DND-41 (cell line): ENCODE measurements around the gene RECK.
"Not testable (repeated sequence)": the region's sequence is repeated elsewhere in the genome, so short reads cannot be mapped to it uniquely, and the experiment has no call there.

ENCODE experiments used
- ATAC-seq: fragments of 200-7000 bp; cut with Tn5 transposase; 3 replicates; pipeline ENCODE4 v1.9.1; 2021; ENCODE audit warnings: low read depth; ENCODE audit not compliant: insufficient read depth
- DNase-seq: peaks from one replicate; pipeline ENCODE4 v3.0.0-alpha.2; 2020
- H2AFZ ChIP-seq: 2 replicates; pipeline ENCODE4 v1.6.0; 2012; ENCODE audit warnings: low read depth, low read length
- H3K27ac ChIP-seq: 2 replicates; pipeline ENCODE4 v1.5.1; 2012; ENCODE audit warnings: low read length, inconsistent platforms
- H3K27me3 ChIP-seq: fragments of 200-600 bp; sonication (generic); 2 replicates; pipeline ENCODE4 v1.6.0; 2012; ENCODE audit warnings: low read length, mild to moderate bottlenecking, inconsistent platforms; ENCODE audit not compliant: insufficient read depth, poor library complexity
- H3K36me3 ChIP-seq: 2 replicates; pipeline ENCODE4 v1.5.1; 2012; ENCODE audit warnings: low read length, inconsistent platforms; ENCODE audit not compliant: insufficient read depth
- H3K4me1 ChIP-seq: 2 replicates; pipeline ENCODE4 v1.5.1; 2012; ENCODE audit warnings: mild to moderate bottlenecking, low read length; ENCODE audit not compliant: insufficient read depth
- H3K4me2 ChIP-seq: 2 replicates; pipeline ENCODE4 v1.6.0; 2012; ENCODE audit warnings: mild to moderate bottlenecking, moderate library complexity, low read length, inconsistent platforms; ENCODE audit not compliant: insufficient read depth
- H3K4me3 ChIP-seq, 2 experiments: fragments of 200-600 bp in 1 of 2; shearing (Covaris generic) in 1 of 2; 2 replicates each; pipeline ENCODE4 v1.5.1; 2012 to 2016; ENCODE audit warnings: inconsistent platforms in 2 of 2, low read length in 2 of 2, mild to moderate bottlenecking in 2 of 2, low read depth in 1 of 2, moderate library complexity in 1 of 2
- H3K79me2 ChIP-seq: 2 replicates; pipeline ENCODE4 v1.6.0; 2012; ENCODE audit warnings: low read length, inconsistent platforms; ENCODE audit not compliant: insufficient read depth
- H3K9ac ChIP-seq: 2 replicates; pipeline ENCODE4 v1.6.0; 2012; ENCODE audit warnings: low read depth, mild to moderate bottlenecking, inconsistent platforms, low read length, moderate library complexity
- H3K9me3 ChIP-seq: 2 replicates; pipeline ENCODE4 v1.5.1; 2012; ENCODE audit warnings: low read length, moderate library complexity, mild to moderate bottlenecking, inconsistent platforms; ENCODE audit not compliant: insufficient read depth, severe bottlenecking
- H4K20me1 ChIP-seq: 2 replicates; pipeline ENCODE4 v1.6.0; 2012; ENCODE audit warnings: low read length; ENCODE audit not compliant: insufficient read depth
- CTCF ChIP-seq: IDR thresholded peaks from 2 replicates; pipeline ENCODE4 v1.5.1; 2012; ENCODE audit warnings: borderline replicate concordance, low read length, moderate library complexity, mild to moderate bottlenecking; ENCODE audit not compliant: poor library complexity, severe bottlenecking; ENCODE audit errors: extremely low read depth
- EZH2 ChIP-seq: IDR thresholded peaks from 3 replicates; pipeline ENCODE4 v1.6.1; 2012; ENCODE audit warnings: borderline replicate concordance, low read depth, mild to moderate bottlenecking, moderate library complexity, low read length, inconsistent platforms; ENCODE audit not compliant: severe bottlenecking

Gene RECK, protein sequence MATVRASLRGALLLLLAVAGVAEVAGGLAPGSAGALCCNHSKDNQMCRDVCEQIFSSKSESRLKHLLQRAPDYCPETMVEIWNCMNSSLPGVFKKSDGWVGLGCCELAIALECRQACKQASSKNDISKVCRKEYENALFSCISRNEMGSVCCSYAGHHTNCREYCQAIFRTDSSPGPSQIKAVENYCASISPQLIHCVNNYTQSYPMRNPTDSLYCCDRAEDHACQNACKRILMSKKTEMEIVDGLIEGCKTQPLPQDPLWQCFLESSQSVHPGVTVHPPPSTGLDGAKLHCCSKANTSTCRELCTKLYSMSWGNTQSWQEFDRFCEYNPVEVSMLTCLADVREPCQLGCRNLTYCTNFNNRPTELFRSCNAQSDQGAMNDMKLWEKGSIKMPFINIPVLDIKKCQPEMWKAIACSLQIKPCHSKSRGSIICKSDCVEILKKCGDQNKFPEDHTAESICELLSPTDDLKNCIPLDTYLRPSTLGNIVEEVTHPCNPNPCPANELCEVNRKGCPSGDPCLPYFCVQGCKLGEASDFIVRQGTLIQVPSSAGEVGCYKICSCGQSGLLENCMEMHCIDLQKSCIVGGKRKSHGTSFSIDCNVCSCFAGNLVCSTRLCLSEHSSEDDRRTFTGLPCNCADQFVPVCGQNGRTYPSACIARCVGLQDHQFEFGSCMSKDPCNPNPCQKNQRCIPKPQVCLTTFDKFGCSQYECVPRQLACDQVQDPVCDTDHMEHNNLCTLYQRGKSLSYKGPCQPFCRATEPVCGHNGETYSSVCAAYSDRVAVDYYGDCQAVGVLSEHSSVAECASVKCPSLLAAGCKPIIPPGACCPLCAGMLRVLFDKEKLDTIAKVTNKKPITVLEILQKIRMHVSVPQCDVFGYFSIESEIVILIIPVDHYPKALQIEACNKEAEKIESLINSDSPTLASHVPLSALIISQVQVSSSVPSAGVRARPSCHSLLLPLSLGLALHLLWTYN

GRCh38 chr9:36036780-36037548 lies at the start of gene RECK:
RECK (plus strand) TSS chr9:36036913; CDS start chr9:36036999, 86 bp downstream.
- H4K20me1 ChIP-seq = no peaks in the 10 kb centered on the region
- peaks cover 11% of the 10 kb centered on the region for H3K79me2 ChIP-seq
- peak within 1 kb of the TSS; percentile 13 for H3K27ac ChIP-seq
- H3K27me3 ChIP-seq = peaks cover 6% of the 10 kb centered on the region
- peak within 1 kb of the TSS; percentile 67 for H3K4me2 ChIP-seq
- no peaks in the 10 kb centered on the region for H3K9me3 ChIP-seq
- peak within 1 kb of the TSS; percentile 99 for H2AFZ ChIP-seq
- H3K9ac ChIP-seq = peak within 1 kb of the TSS; percentile 59
- H3K4me3 ChIP-seq = peak within 1 kb of the TSS; percentile 58 to 67
- no peak for TF ChIP-seq CTCF
- DNase-seq (peak; percentile 83), ATAC-seq (peak; percentile 89)
- H3K4me1 ChIP-seq = peaks cover 36% of the 10 kb centered on the region
- H3K36me3 ChIP-seq = no peaks in the 10 kb centered on the region

DNA sequence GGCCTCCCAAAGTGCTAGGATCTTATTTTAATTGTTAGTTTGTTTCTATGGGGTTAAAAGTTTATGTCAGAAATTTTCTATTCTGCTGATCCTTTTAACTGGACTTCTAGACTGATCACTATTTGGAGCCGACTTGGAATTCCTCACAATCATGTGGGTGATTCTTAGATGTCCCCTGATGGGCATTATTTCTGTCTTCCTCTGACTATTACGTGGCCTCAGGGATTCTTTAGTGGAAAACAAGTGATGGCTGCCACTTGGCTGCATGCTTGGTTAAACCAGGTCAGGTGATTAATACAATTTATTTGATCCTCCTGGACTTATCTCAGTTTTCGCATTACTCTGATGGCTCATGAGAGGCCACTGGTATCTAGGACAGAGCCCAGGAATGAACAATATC lies 46.6 kb upstream of the RECK start:
- Histone ChIP-seq H3K4me1 (no peaks in the 10 kb centered on the region), H3K4me3 (no peak overlapping the region), H2AFZ (no peak overlapping the region), H3K4me2 (no peak overlapping the region), H3K9me3 (no peaks in the 10 kb centered on the region), H4K20me1 (no peaks in the 10 kb centered on the region), H3K36me3 (no peaks in the 10 kb centered on the region), H3K79me2 (no peaks in the 10 kb centered on the region), H3K27ac (no peak overlapping the region), H3K9ac (no peak overlapping the region), H3K27me3 (no peaks in the 10 kb centered on the region)
- DNase-seq = no peak
- no peak for TF ChIP-seq EZH2
- TF ChIP-seq CTCF = no peak
- no peak for ATAC-seq

DNA sequence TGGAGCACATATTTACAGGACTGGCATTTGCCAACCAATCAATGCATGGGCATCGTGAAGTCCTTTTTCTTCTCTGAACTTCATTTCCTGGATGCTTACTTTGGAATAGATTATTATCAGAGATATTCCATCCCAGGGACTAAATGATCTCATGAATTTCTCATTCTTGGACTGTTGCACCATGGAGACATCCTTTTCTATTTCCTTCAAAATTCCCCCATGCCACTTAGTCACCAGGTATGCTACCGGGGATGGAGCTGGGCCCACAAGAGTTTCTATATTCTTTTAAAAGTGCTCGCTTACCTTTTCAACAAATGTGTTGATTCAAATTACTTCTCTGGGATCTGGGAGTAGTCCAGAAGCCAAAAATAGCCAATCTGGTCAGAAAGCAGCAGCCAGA lies 43.6 kb upstream of the RECK start:
- H3K9ac ChIP-seq, H3K4me1 ChIP-seq, H3K36me3 ChIP-seq, H4K20me1 ChIP-seq, H3K4me2 ChIP-seq, ATAC-seq, DNase-seq, H3K79me2 ChIP-seq, H2AFZ ChIP-seq, H3K27me3 ChIP-seq, H3K27ac ChIP-seq, H3K4me3 ChIP-seq, H3K9me3 ChIP-seq: not testable (repeated sequence)
